Activated naive CD4-positive, alpha-beta T cell treated with anti-CD3 and anti-CD28 coated beads, Interleukin-2, amount 50 U/mL, for 24 hours (primary cell): ENCODE results near the gene HS6ST2.

Experiments used
- H3K27ac Mint-ChIP-seq: one replicate; pipeline ENCODE4 v1.8.0; 2021; ENCODE audit warnings: mild to moderate bottlenecking, mixed read lengths
- H3K27me3 Mint-ChIP-seq: one replicate; pipeline ENCODE4 v1.8.0; 2021; ENCODE audit warnings: mixed read lengths
- H3K36me3 Mint-ChIP-seq: one replicate; pipeline ENCODE4 v1.8.0; 2021; ENCODE audit warnings: mixed read lengths
- H3K4me1 Mint-ChIP-seq: one replicate; pipeline ENCODE4 v1.8.0; 2021; ENCODE audit warnings: mixed read lengths
- H3K4me3 Mint-ChIP-seq: one replicate; pipeline ENCODE4 v1.8.0; 2021; ENCODE audit warnings: mild to moderate bottlenecking, mixed read lengths
- H3K9me3 Mint-ChIP-seq: one replicate; pipeline ENCODE4 v1.8.0; 2021; ENCODE audit warnings: mixed read lengths

The HS6ST2 gene

GRCh38 chrX:132673331-132673730, 285.1 kb downstream of the HS6ST2 start:
- H3K4me1 Mint-ChIP-seq, result no peaks in the 10 kb centered on the region
- H3K27me3 Mint-ChIP-seq, result no peaks in the 10 kb centered on the region
- no peak overlapping the region for H3K27ac Mint-ChIP-seq
- no peak overlapping the region for H3K4me3 Mint-ChIP-seq
- no peaks in the 10 kb centered on the region for H3K9me3 Mint-ChIP-seq
- H3K36me3 Mint-ChIP-seq, result no peaks in the 10 kb centered on the region

- Mint-ChIP-seq H3K36me3 (no peaks in the 10 kb centered on the region), H3K4me3 (no peak overlapping the region), H3K4me1 (no peaks in the 10 kb centered on the region), H3K9me3 (no peaks in the 10 kb centered on the region), H3K27me3 (peaks cover 2% of the 10 kb centered on the region), H3K27ac (no peak overlapping the region)
Observed at GRCh38 chrX:132671229-132671641, 287.2 kb downstream of the HS6ST2 start.

GRCh38 chrX:132669142-132669541, 289.3 kb downstream of the HS6ST2 start:
- Mint-ChIP-seq H3K27me3 (peaks cover 2% of the 10 kb centered on the region), H3K27ac (no peak overlapping the region), H3K4me3 (no peak overlapping the region), H3K4me1 (no peaks in the 10 kb centered on the region), H3K36me3 (no peaks in the 10 kb centered on the region), H3K9me3 (no peaks in the 10 kb centered on the region)

- no peaks in the 10 kb centered on the region for H3K9me3 Mint-ChIP-seq
- H3K27ac Mint-ChIP-seq, result no peak overlapping the region
- no peaks in the 10 kb centered on the region for H3K4me1 Mint-ChIP-seq
- H3K36me3 Mint-ChIP-seq, result no peaks in the 10 kb centered on the region
- H3K27me3 Mint-ChIP-seq, result peaks cover 3% of the 10 kb centered on the region
- no peak overlapping the region for H3K4me3 Mint-ChIP-seq
Observed at GRCh38 chrX:132668178-132668577, 290.3 kb downstream of the HS6ST2 start.

- Mint-ChIP-seq H3K4me1 (no peaks in the 10 kb centered on the region), H3K9me3 (no peaks in the 10 kb centered on the region), H3K27ac (no peak overlapping the region), H3K4me3 (no peak overlapping the region), H3K36me3 (no peaks in the 10 kb centered on the region), H3K27me3 (peaks cover 3% of the 10 kb centered on the region)
Observed at GRCh38 chrX:132665676-132666075, 292.8 kb downstream of the HS6ST2 start.

- Mint-ChIP-seq H3K9me3 (no peaks in the 10 kb centered on the region), H3K27me3 (peaks cover 6% of the 10 kb centered on the region), H3K36me3 (no peaks in the 10 kb centered on the region), H3K27ac (no peak overlapping the region), H3K4me1 (no peaks in the 10 kb centered on the region), H3K4me3 (no peak overlapping the region)
Observed at GRCh38 chrX:132664273-132664672, 294.2 kb downstream of the HS6ST2 start.

GRCh38 chrX:132662844-132663243, 295.6 kb downstream of the HS6ST2 start:
- Mint-ChIP-seq H3K27me3 (peaks cover 4% of the 10 kb centered on the region), H3K9me3 (no peaks in the 10 kb centered on the region), H3K36me3 (no peaks in the 10 kb centered on the region), H3K4me3 (no peak overlapping the region), H3K4me1 (no peaks in the 10 kb centered on the region), H3K27ac (no peak overlapping the region)

GRCh38 chrX:132657876-132658275, 300.6 kb downstream of the HS6ST2 start:
- peaks cover 3% of the 10 kb centered on the region for H3K27me3 Mint-ChIP-seq
- no peaks in the 10 kb centered on the region for H3K9me3 Mint-ChIP-seq
- no peak overlapping the region for H3K4me3 Mint-ChIP-seq
- no peaks in the 10 kb centered on the region for H3K4me1 Mint-ChIP-seq
- no peak overlapping the region for H3K27ac Mint-ChIP-seq
- no peaks in the 10 kb centered on the region for H3K36me3 Mint-ChIP-seq

GRCh38 chrX:132652871-132653270, 305.6 kb downstream of the HS6ST2 start:
- Mint-ChIP-seq H3K36me3 (no peaks in the 10 kb centered on the region), H3K9me3 (no peaks in the 10 kb centered on the region), H3K27me3 (no peaks in the 10 kb centered on the region), H3K4me3 (no peak overlapping the region), H3K27ac (no peak overlapping the region), H3K4me1 (no peaks in the 10 kb centered on the region)

GRCh38 chrX:132651421-132652086, 306.9 kb downstream of the HS6ST2 start:
- Mint-ChIP-seq H3K4me1 (no peaks in the 10 kb centered on the region), H3K36me3 (no peaks in the 10 kb centered on the region), H3K9me3 (no peaks in the 10 kb centered on the region), H3K27ac (no peak overlapping the region), H3K27me3 (no peaks in the 10 kb centered on the region), H3K4me3 (no peak overlapping the region)

- no peaks in the 10 kb centered on the region for H3K36me3 Mint-ChIP-seq
- no peaks in the 10 kb centered on the region for H3K4me1 Mint-ChIP-seq
Observed at GRCh38 chrX:132648895-132649294, 309.5 kb downstream of the HS6ST2 start.

GRCh38 chrX:132639446-132639845, 319.0 kb downstream of the HS6ST2 start:
- Mint-ChIP-seq H3K4me3 (no peak overlapping the region), H3K36me3 (no peaks in the 10 kb centered on the region), H3K27me3 (no peaks in the 10 kb centered on the region), H3K4me1 (no peaks in the 10 kb centered on the region), H3K27ac (no peak overlapping the region), H3K9me3 (no peaks in the 10 kb centered on the region)

More at GRCh38 chrX:132648895-132649294, 309.5 kb downstream of the HS6ST2 start:
- H3K9me3 Mint-ChIP-seq, result no peaks in the 10 kb centered on the region
- no peaks in the 10 kb centered on the region for H3K27me3 Mint-ChIP-seq
- no peak overlapping the region for H3K4me3 Mint-ChIP-seq
- no peak overlapping the region for H3K27ac Mint-ChIP-seq

GRCh38 chrX:132638313-132638712, 320.1 kb downstream of the HS6ST2 start:
- Mint-ChIP-seq H3K27me3 (no peaks in the 10 kb centered on the region), H3K36me3 (no peaks in the 10 kb centered on the region), H3K4me1 (no peaks in the 10 kb centered on the region), H3K27ac (no peak overlapping the region), H3K4me3 (no peak overlapping the region), H3K9me3 (no peaks in the 10 kb centered on the region)

- H3K9me3 Mint-ChIP-seq, result no peaks in the 10 kb centered on the region
- H3K36me3 Mint-ChIP-seq, result no peaks in the 10 kb centered on the region
- no peaks in the 10 kb centered on the region for H3K4me1 Mint-ChIP-seq
- H3K27ac Mint-ChIP-seq, result no peak overlapping the region
- H3K27me3 Mint-ChIP-seq, result no peaks in the 10 kb centered on the region
- no peak overlapping the region for H3K4me3 Mint-ChIP-seq
Observed at GRCh38 chrX:132636080-132636479, 322.3 kb downstream of the HS6ST2 start.

GRCh38 chrX:132634521-132634920, 323.9 kb downstream of the HS6ST2 start:
- Mint-ChIP-seq H3K4me3 (no peak overlapping the region), H3K27me3 (no peaks in the 10 kb centered on the region), H3K4me1 (no peaks in the 10 kb centered on the region), H3K9me3 (no peaks in the 10 kb centered on the region), H3K27ac (no peak overlapping the region), H3K36me3 (no peaks in the 10 kb centered on the region)

- Mint-ChIP-seq H3K4me1 (no peaks in the 10 kb centered on the region), H3K9me3 (no peaks in the 10 kb centered on the region), H3K36me3 (no peaks in the 10 kb centered on the region), H3K27me3 (no peaks in the 10 kb centered on the region), H3K4me3 (no peak overlapping the region), H3K27ac (no peak overlapping the region)
Observed at GRCh38 chrX:132631579-132632232, 326.7 kb downstream of the HS6ST2 start.

- no peaks in the 10 kb centered on the region for H3K9me3 Mint-ChIP-seq
- H3K36me3 Mint-ChIP-seq, result no peaks in the 10 kb centered on the region
- no peak overlapping the region for H3K4me3 Mint-ChIP-seq
- H3K27me3 Mint-ChIP-seq, result no peaks in the 10 kb centered on the region
- H3K4me1 Mint-ChIP-seq, result peaks cover 4% of the 10 kb centered on the region
- H3K27ac Mint-ChIP-seq, result no peak overlapping the region
Observed at GRCh38 chrX:132624466-132624865, 334.0 kb downstream of the HS6ST2 start.
